GM23248 (cell line): ENCODE data around the gene ERC2.

Source experiments
- EZH2 ChIP-seq: fragments of 200-600 bp; sonication (generic); IDR thresholded peaks from 2 replicates; pipeline ENCODE4 v1.6.1; 2018; ENCODE audit warnings: antibody characterized with exemption, mild to moderate bottlenecking; ENCODE audit not compliant: insufficient read depth, poor library complexity, severe bottlenecking
- EZH2phosphoT487 ChIP-seq: fragments of 200-600 bp; sonication (generic); IDR thresholded peaks from 2 replicates; pipeline ENCODE4 v1.6.1; 2018; ENCODE audit warnings: antibody characterized with exemption, moderate library complexity, mild to moderate bottlenecking, low read depth; ENCODE audit not compliant: insufficient read depth

- TF ChIP-seq EZH2 (no peak), EZH2phosphoT487 (no peak)
Observed at GRCh38 chr3:55723653-55724406, 744.4 kb downstream of the ERC2 start.
